CD8-positive, alpha-beta memory T cell (primary cell): Measurements from ENCODE around the gene PTPRO. TPM values are rescaled to one million over a fixed set of nuclear protein-coding genes. Genes with fewer than 3 reads are reported as not detected.

Source experiments
- CTCF ChIA-PET: fragments of 350-600 bp; sonication (Branson Sonifier 250); formaldehyde crosslinking; loops from one replicate; lab custom pipeline; 2021; ENCODE audit warnings: antibody characterized with exemption; lab: Charles Lee
- POLR2A ChIA-PET: fragments of 350-600 bp; sonication (Branson Sonifier 250); formaldehyde crosslinking; loops from one replicate; lab custom pipeline; 2021; ENCODE audit warnings: antibody characterized with exemption; lab: Charles Lee
- DNase-seq, 5 donors: peaks; one replicate each; pipeline versions ENCODE4 v3.0.0 to v3.0.0-alpha.2; 2020 to 2022; ENCODE audit warnings: mixed read lengths in 1 of 5
- H3K27ac ChIP-seq: one replicate; pipeline ENCODE4 v1.7.0; 2013; ENCODE audit warnings: low read depth, mild to moderate bottlenecking, low read length, moderate library complexity
- H3K27me3 ChIP-seq: 2 replicates; pipeline ENCODE4 v1.7.0; 2013; ENCODE audit warnings: low read length, mild to moderate bottlenecking; ENCODE audit not compliant: insufficient read depth, poor library complexity, severe bottlenecking
- H3K36me3 ChIP-seq: 2 replicates; pipeline ENCODE4 v1.7.0; 2013; ENCODE audit warnings: mild to moderate bottlenecking, low read length, moderate library complexity; ENCODE audit not compliant: insufficient read depth
- H3K4me1 ChIP-seq: 2 replicates; pipeline ENCODE4 v1.7.0; 2013; ENCODE audit warnings: mild to moderate bottlenecking, low read length, moderate library complexity; ENCODE audit not compliant: insufficient read depth
- H3K4me3 ChIP-seq: 2 replicates; pipeline ENCODE4 v1.7.0; 2013; ENCODE audit warnings: mild to moderate bottlenecking, low read length
- H3K9me3 ChIP-seq: 2 replicates; pipeline ENCODE4 v1.7.0; 2013; ENCODE audit warnings: mild to moderate bottlenecking, low read length
- H3K27ac Mint-ChIP-seq, 8 donors: one replicate each; pipeline ENCODE4 v1.8.0; 2020 to 2021; ENCODE audit warnings: mixed read lengths in 8 of 8, mild to moderate bottlenecking in 6 of 8, inconsistent platforms in 3 of 8, moderate library complexity in 3 of 8
- H3K27me3 Mint-ChIP-seq, 2 donors: one replicate each; pipeline ENCODE4 v1.8.0; 2020 to 2021; ENCODE audit warnings: mixed read lengths in 2 of 2, mild to moderate bottlenecking in 1 of 2, moderate library complexity in 1 of 2
- H3K36me3 Mint-ChIP-seq, 3 donors: one replicate each; pipeline ENCODE4 v1.8.0; 2020 to 2021; ENCODE audit warnings: mixed read lengths in 3 of 3, inconsistent platforms in 1 of 3, mild to moderate bottlenecking in 1 of 3
- H3K4me1 Mint-ChIP-seq, 3 donors: one replicate each; pipeline ENCODE4 v1.8.0; 2020 to 2021; ENCODE audit warnings: mixed read lengths in 3 of 3, inconsistent platforms in 1 of 3, mild to moderate bottlenecking in 1 of 3
- H3K4me3 Mint-ChIP-seq, 7 donors: one replicate each; pipeline ENCODE4 v1.8.0; 2020 to 2021; ENCODE audit warnings: mixed read lengths in 7 of 7, mild to moderate bottlenecking in 6 of 7, moderate library complexity in 4 of 7, inconsistent platforms in 2 of 7
- H3K9me3 Mint-ChIP-seq, 5 donors: one replicate each; pipeline ENCODE4 v1.8.0; 2020 to 2022; ENCODE audit warnings: mixed read lengths in 5 of 5, mild to moderate bottlenecking in 3 of 5, moderate library complexity in 2 of 5, inconsistent platforms in 1 of 5
- polyA plus RNA-seq: library from polyadenylated mRNA; unstranded; fragments of 300-500 nt; fragmentation: Illumina TruSeq; gene quantifications from one replicate; pipeline ENCODE4 v1.2.3, GENCODE V29; 2021
- total RNA-seq, 2 experiments: library from RNA; stranded (reverse); gene quantifications; one replicate each; pipeline ENCODE4 v1.2.3, GENCODE V29; 2021

The PTPRO gene
- total and polyA plus RNA-seq, 3 experiments from 2014 or later = 0.27 to 0.48 (median 0.47) TPM

GRCh38 chr12:15488481-15488880, 166.2 kb downstream of the PTPRO start:
- Mint-ChIP-seq H3K36me3 (no peaks in the 10 kb centered on the region), H3K4me3 (no peak overlapping the region), H3K9me3 (peaks cover 0 to 7% (median 4%) of the 10 kb centered on the region in 5 donors), H3K27ac (no peak overlapping the region), H3K27me3 (peaks cover 1 to 8% of the 10 kb centered on the region in 2 donors), H3K4me1 (no peaks in the 10 kb centered on the region)
- Histone ChIP-seq H3K36me3 (no peaks in the 10 kb centered on the region), H3K27ac (no peak overlapping the region), H3K4me3 (no peak overlapping the region), H3K9me3 (no peaks in the 10 kb centered on the region), H3K27me3 (no peaks in the 10 kb centered on the region), H3K4me1 (no peaks in the 10 kb centered on the region)
- no peak for DNase-seq
- ChIA-PET POLR2A (no interaction called here), CTCF (no interaction called here)

GRCh38 chr12:15494329-15495046, 172.2 kb downstream of the PTPRO start:
- CTCF ChIA-PET = no interaction called here
- Mint-ChIP-seq H3K27me3 (peaks cover 4 to 11% of the 10 kb centered on the region in 2 donors), H3K27ac (no peak overlapping the region), H3K9me3 (peaks cover 0 to 7% (median 4%) of the 10 kb centered on the region in 5 donors), H3K36me3 (no peaks in the 10 kb centered on the region), H3K4me1 (peaks cover 0 to 4% (median 0%) of the 10 kb centered on the region in 3 donors), H3K4me3 (no peak overlapping the region)
- POLR2A ChIA-PET = no interaction called here
- DNase-seq = no peak
- H3K9me3 ChIP-seq = no peaks in the 10 kb centered on the region
- no peak overlapping the region for H3K4me3 ChIP-seq
- no peaks in the 10 kb centered on the region for H3K27me3 ChIP-seq
- H3K36me3 ChIP-seq = no peaks in the 10 kb centered on the region
- H3K4me1 ChIP-seq = no peaks in the 10 kb centered on the region
- no peak overlapping the region for H3K27ac ChIP-seq

GRCh38 chr12:15495746-15496145, 173.4 kb downstream of the PTPRO start:
- Histone ChIP-seq H3K36me3 (no peaks in the 10 kb centered on the region), H3K27ac (no peak overlapping the region), H3K27me3 (no peaks in the 10 kb centered on the region), H3K9me3 (no peaks in the 10 kb centered on the region), H3K4me3 (no peak overlapping the region), H3K4me1 (no peaks in the 10 kb centered on the region)
- H3K4me3 Mint-ChIP-seq = no peak overlapping the region
- DNase-seq = no peak
- CTCF ChIA-PET = no interaction called here
- H3K36me3 Mint-ChIP-seq = no peaks in the 10 kb centered on the region
- POLR2A ChIA-PET = no interaction called here
- H3K4me1 Mint-ChIP-seq = peaks cover 0 to 4% (median 0%) of the 10 kb centered on the region in 3 donors
- H3K9me3 Mint-ChIP-seq = peaks cover 0 to 7% (median 4%) of the 10 kb centered on the region in 5 donors
- peaks cover 4 to 8% of the 10 kb centered on the region in 2 donors for H3K27me3 Mint-ChIP-seq
- H3K27ac Mint-ChIP-seq = no peak overlapping the region

- ChIA-PET CTCF (no interaction called here), POLR2A (no interaction called here)
- no peak overlapping the region for H3K4me3 Mint-ChIP-seq
- peaks cover 0 to 7% (median 3%) of the 10 kb centered on the region in 5 donors for H3K9me3 Mint-ChIP-seq
- Histone ChIP-seq H3K27me3 (no peaks in the 10 kb centered on the region), H3K27ac (no peak overlapping the region), H3K9me3 (no peaks in the 10 kb centered on the region), H3K4me1 (no peaks in the 10 kb centered on the region), H3K36me3 (no peaks in the 10 kb centered on the region), H3K4me3 (no peak overlapping the region)
- peaks cover 0 to 4% (median 0%) of the 10 kb centered on the region in 3 donors for H3K4me1 Mint-ChIP-seq
- H3K36me3 Mint-ChIP-seq = no peaks in the 10 kb centered on the region
- no peak for DNase-seq
- H3K27ac Mint-ChIP-seq = no peak overlapping the region
- peaks cover 4 to 8% of the 10 kb centered on the region in 2 donors for H3K27me3 Mint-ChIP-seq
These were observed 174.4 kb downstream of the PTPRO start for GRCh38 chr12:15496738-15497137.

GRCh38 chr12:15497671-15498292, 175.5 kb downstream of the PTPRO start:
- no peak overlapping the region for H3K4me3 ChIP-seq
- Mint-ChIP-seq H3K4me1 (peaks cover 0 to 4% (median 0%) of the 10 kb centered on the region in 3 donors), H3K27ac (no peak overlapping the region), H3K9me3 (peaks cover 0 to 4% (median 0%) of the 10 kb centered on the region in 5 donors), H3K27me3 (peaks cover 2 to 8% of the 10 kb centered on the region in 2 donors), H3K36me3 (no peaks in the 10 kb centered on the region), H3K4me3 (no peak overlapping the region)
- CTCF ChIA-PET = no interaction called here
- H3K4me1 ChIP-seq = no peaks in the 10 kb centered on the region
- DNase-seq = no peak
- no peaks in the 10 kb centered on the region for H3K36me3 ChIP-seq
- no peaks in the 10 kb centered on the region for H3K27me3 ChIP-seq
- POLR2A ChIA-PET = no interaction called here
- no peak overlapping the region for H3K27ac ChIP-seq
- H3K9me3 ChIP-seq = no peaks in the 10 kb centered on the region

- Histone ChIP-seq H3K36me3 (no peaks in the 10 kb centered on the region), H3K27ac (no peak overlapping the region), H3K4me3 (no peak overlapping the region), H3K27me3 (no peaks in the 10 kb centered on the region), H3K9me3 (no peaks in the 10 kb centered on the region), H3K4me1 (no peaks in the 10 kb centered on the region)
- no peak overlapping the region for H3K27ac Mint-ChIP-seq
- no peaks in the 10 kb centered on the region for H3K9me3 Mint-ChIP-seq
- ChIA-PET CTCF (no interaction called here), POLR2A (no interaction called here)
- no peak for DNase-seq
- no peaks in the 10 kb centered on the region for H3K36me3 Mint-ChIP-seq
- no peaks in the 10 kb centered on the region for H3K4me1 Mint-ChIP-seq
- no peak overlapping the region for H3K4me3 Mint-ChIP-seq
- H3K27me3 Mint-ChIP-seq = peaks cover 5 to 10% of the 10 kb centered on the region in 2 donors
These were observed 179.9 kb downstream of the PTPRO start for GRCh38 chr12:15502211-15502610.

- Histone ChIP-seq H3K9me3 (no peaks in the 10 kb centered on the region), H3K4me3 (no peak overlapping the region), H3K36me3 (no peaks in the 10 kb centered on the region), H3K27ac (no peak overlapping the region), H3K4me1 (no peaks in the 10 kb centered on the region), H3K27me3 (no peaks in the 10 kb centered on the region)
- Mint-ChIP-seq H3K4me1 (no peaks in the 10 kb centered on the region), H3K4me3 (no peak overlapping the region), H3K27me3 (peaks cover 2 to 26% of the 10 kb centered on the region in 2 donors), H3K9me3 (no peaks in the 10 kb centered on the region), H3K36me3 (no peaks in the 10 kb centered on the region), H3K27ac (no peak overlapping the region)
- POLR2A ChIA-PET = no interaction called here
- no peak for DNase-seq
- CTCF ChIA-PET = no interaction called here
These were observed 183.3 kb downstream of the PTPRO start for GRCh38 chr12:15505616-15506015.

GRCh38 chr12:15515010-15515409, 192.7 kb downstream of the PTPRO start:
- ChIA-PET POLR2A (no interaction called here), CTCF (no interaction called here)
- H3K4me3 ChIP-seq = no peak overlapping the region
- H3K9me3 Mint-ChIP-seq = no peaks in the 10 kb centered on the region
- DNase-seq = no peak
- no peaks in the 10 kb centered on the region for H3K4me1 Mint-ChIP-seq
- no peaks in the 10 kb centered on the region for H3K36me3 ChIP-seq
- H3K9me3 ChIP-seq = no peaks in the 10 kb centered on the region
- no peak overlapping the region for H3K4me3 Mint-ChIP-seq
- H3K27me3 ChIP-seq = no peaks in the 10 kb centered on the region
- H3K4me1 ChIP-seq = no peaks in the 10 kb centered on the region
- H3K36me3 Mint-ChIP-seq = no peaks in the 10 kb centered on the region
- H3K27ac ChIP-seq = no peak overlapping the region
- H3K27me3 Mint-ChIP-seq = peaks cover 6 to 28% of the 10 kb centered on the region in 2 donors
- no peak overlapping the region for H3K27ac Mint-ChIP-seq
